Endothelial cell of umbilical vein (primary cell): ENCODE results near the gene KIF23. TPM values are rescaled to one million over a fixed set of nuclear protein-coding genes. Genes with fewer than 3 reads are reported as not detected.
A peak's percentile ranks its signal among the peaks of the same experiment; 100 is the strongest.

Experiments used
- BruUV-seq: library from RNA; stranded (reverse); fragments of 400-500 nt; replicated peaks from 2 replicates; lab custom pipeline; 2021; lab: Mats Ljungman, UMichigan
- CTCF ChIA-PET: fragments of 300-600, 350-600 bp; sonication (Branson Sonifier 250); formaldehyde crosslinking; loops from one replicate; lab custom pipeline; 2021; ENCODE audit warnings: antibody characterized with exemption, inconsistent platforms; lab: Charles Lee
- POLR2A ChIA-PET: fragments of 300-600, 350-600 bp; sonication (Branson Sonifier 250); formaldehyde crosslinking; loops from one replicate; lab custom pipeline; 2021; ENCODE audit warnings: antibody characterized with exemption, inconsistent platforms; lab: Charles Lee
- DNase-seq: peaks from one replicate; pipeline ENCODE4 v3.0.0-alpha.2; 2011; ENCODE audit warnings: low read depth, low spot score
- FAIRE-seq: peaks from 2 replicates; lab custom pipeline; 2011; peaks lifted over from hg19 to GRCh38; lab: Jason Lieb, UNC
- H2AFZ ChIP-seq: 2 replicates; pipeline ENCODE4 v1.6.0; 2012; ENCODE audit warnings: low read depth, low read length, control low read depth, inconsistent platforms
- H3K27ac ChIP-seq: 2 replicates; pipeline ENCODE4 v1.5.1; 2011; ENCODE audit warnings: low read depth, mild to moderate bottlenecking, control low read depth, low read length, moderate library complexity; ENCODE audit not compliant: insufficient read depth
- H3K27me3 ChIP-seq, 2 experiments: 2 replicates each; pipeline versions ENCODE4 v1.6.0 to v1.6.1; 2011; ENCODE audit warnings: low read length in 2 of 2, mixed read lengths in 1 of 2; ENCODE audit not compliant: control insufficient read depth in 2 of 2, insufficient read depth in 2 of 2
- H3K36me3 ChIP-seq, 2 experiments: 2 replicates in 1 of 2; 3 replicates in 1 of 2; pipeline ENCODE4 v1.5.1; 2011; ENCODE audit warnings: low read length in 2 of 2, mild to moderate bottlenecking in 1 of 2, moderate library complexity in 1 of 2; ENCODE audit not compliant: control insufficient read depth in 2 of 2, insufficient read depth in 2 of 2; ENCODE audit errors: extremely low read depth in 1 of 2
- H3K4me1 ChIP-seq: 3 replicates; pipeline ENCODE4 v1.5.1; 2011; ENCODE audit warnings: mild to moderate bottlenecking, low read length; ENCODE audit not compliant: control insufficient read depth, insufficient read depth; ENCODE audit errors: extremely low read depth
- H3K4me2 ChIP-seq: 2 replicates; pipeline ENCODE4 v1.6.1; 2011; ENCODE audit warnings: low read length, control low read depth, mixed read lengths; ENCODE audit not compliant: insufficient read depth
- H3K4me3 ChIP-seq, 3 experiments: fragments of 200-600 bp in 1 of 3; sonication (generic), shearing (Covaris generic) in 1 of 3; replicated peaks in 1 of 3; 2 replicates each; pipeline ENCODE4 v1.5.1; 2011 to 2016; ENCODE audit warnings: control low read depth in 3 of 3, low read length in 3 of 3, mild to moderate bottlenecking in 2 of 3, inconsistent platforms in 1 of 3, low read depth in 1 of 3, moderate library complexity in 1 of 3; ENCODE audit not compliant: insufficient read depth in 1 of 3
- H3K79me2 ChIP-seq: 2 replicates; pipeline ENCODE4 v1.6.0; 2012; ENCODE audit warnings: low read length, inconsistent platforms; ENCODE audit not compliant: control insufficient read depth, insufficient read depth
- H3K9ac ChIP-seq: replicated peaks from 2 replicates; pipeline ENCODE3; 2011; ENCODE audit warnings: low read length, control low read depth; ENCODE audit not compliant: insufficient read depth; ENCODE audit errors: extremely low read depth
- H3K9me1 ChIP-seq: replicated peaks from 3 replicates; pipeline ENCODE4 v1.6.0; 2011; ENCODE audit warnings: mild to moderate bottlenecking, low read length; ENCODE audit not compliant: control insufficient read depth, insufficient read depth; ENCODE audit errors: extremely low read depth
- H3K9me3 ChIP-seq: replicated peaks from 2 replicates; pipeline ENCODE4 v1.5.1; 2012; ENCODE audit warnings: low read length, inconsistent platforms; ENCODE audit not compliant: control insufficient read depth, insufficient read depth
- H4K20me1 ChIP-seq: replicated peaks from 2 replicates; pipeline ENCODE3; 2011; ENCODE audit warnings: mild to moderate bottlenecking, low read length; ENCODE audit not compliant: control insufficient read depth, insufficient read depth; ENCODE audit errors: extremely low read depth
- EZH2 ChIP-seq: IDR thresholded peaks from 2 replicates; pipeline ENCODE4 v1.6.1; 2012; ENCODE audit warnings: borderline replicate concordance, low read depth, mild to moderate bottlenecking, moderate library complexity, low read length, inconsistent platforms; ENCODE audit not compliant: severe bottlenecking
- FOS ChIP-seq: IDR thresholded peaks from 2 replicates; pipeline ENCODE4 v1.6.1; 2011; ENCODE audit warnings: mild to moderate bottlenecking, low read length, moderate library complexity, borderline replicate concordance; ENCODE audit not compliant: insufficient read depth
- GATA2 ChIP-seq: IDR thresholded peaks from 2 replicates; pipeline ENCODE4 v1.7.0; 2011; ENCODE audit warnings: low read depth, mild to moderate bottlenecking, moderate library complexity, mixed read lengths, low read length; ENCODE audit not compliant: insufficient read length, insufficient read depth
- JUN ChIP-seq: IDR thresholded peaks from 2 replicates; pipeline ENCODE4 v1.6.1; 2011; ENCODE audit warnings: borderline replicate concordance, low read depth; ENCODE audit not compliant: insufficient read length, insufficient read depth
- MYC ChIP-seq: IDR thresholded peaks from one replicate; pipeline ENCODE4 v1.6.1; 2011; ENCODE audit warnings: mild to moderate bottlenecking, low read depth, low read length
- POLR2A ChIP-seq: IDR thresholded peaks from 2 replicates; pipeline ENCODE4 v1.6.1; 2012; ENCODE audit warnings: low read depth, mild to moderate bottlenecking, control low read depth, low read length
- POLR2AphosphoS5 ChIP-seq: IDR thresholded peaks from 2 replicates; pipeline ENCODE4 v1.6.1; 2012; ENCODE audit warnings: low read depth, mild to moderate bottlenecking, control low read depth, low read length, moderate library complexity; ENCODE audit not compliant: insufficient read depth
- dilution Hi-C: fragments of 300-500 bp; cut with MboI; formaldehyde crosslinking; loops from one replicate; pipeline ENCODE4 v1.15.0; 2019; ENCODE audit warnings: low sequenced_read_pairs; ENCODE audit not compliant: extremely low pct_ligation_motif_present
- intact Hi-C: fragments of 100-400 bp; cut with micrococcal nuclease; formaldehyde crosslinking; loops from one replicate; pipeline ENCODE4 v1.10.0; 2022
- polyA plus RNA-seq, 4 experiments: library from polyadenylated mRNA; depleted of rRNA in 3 of 4; stranded (reverse) in 3 of 4; unstranded in 1 of 4; fragments of >200 nt; gene quantifications; 2 replicates each; pipeline versions ENCODE4 v1.2.1 to v1.2.3, GENCODE V29; 2011 to 2012; ENCODE audit warnings: missing spikeins in 1 of 4
- total RNA-seq: library from RNA; stranded (reverse); gene quantifications from 2 replicates; pipeline ENCODE4 v1.2.3, GENCODE V29; 2021
- TF ChIP-seq, protein P1 (sequence below), 2 donors: IDR thresholded peaks; 1 replicate in 1 of 2; 2 replicates in 1 of 2; pipeline ENCODE4 v1.5.1; 2011; ENCODE audit warnings: low read length in 2 of 2, mild to moderate bottlenecking in 2 of 2, moderate library complexity in 2 of 2, control low read depth in 1 of 2, inconsistent platforms in 1 of 2, low read depth in 1 of 2; ENCODE audit not compliant: insufficient read depth in 1 of 2; ENCODE audit errors: extremely low read depth in 1 of 2
- TF ChIP-seq, protein P2 (sequence below): IDR thresholded peaks from 2 replicates; pipeline ENCODE4 v1.6.1; 2011; ENCODE audit not compliant: insufficient read depth, insufficient read length

The KIF23 gene
- total and polyA plus RNA-seq, 2 donors (not counting 3 experiments of a cell fraction or from before 2014, with no cell fraction given) = 25.4 to 64.7 TPM

DNA sequence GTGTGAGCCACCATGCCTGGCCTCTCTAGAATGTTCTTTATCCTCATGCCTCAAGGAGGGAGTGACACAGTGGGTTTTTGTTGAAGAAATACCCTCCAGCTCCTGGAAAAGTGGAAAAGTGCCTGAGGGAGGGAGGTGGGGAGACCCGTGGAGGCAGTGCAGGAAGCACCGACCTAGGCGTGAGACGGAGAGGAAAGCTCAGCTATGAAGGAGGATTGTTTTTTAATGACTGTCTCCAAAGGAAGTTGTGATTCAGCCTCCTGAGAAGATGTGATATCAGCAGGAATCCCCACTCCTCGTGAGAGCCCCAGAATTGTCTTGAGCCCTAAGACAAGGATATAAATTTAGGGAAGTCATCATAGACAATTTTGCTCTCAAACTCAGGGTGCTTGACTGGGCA, 60.1 kb downstream of the KIF23 start:
- Histone ChIP-seq H3K36me3 (no peaks in the 10 kb centered on the region), H3K27ac (no peak overlapping the region), H3K4me2 (peak overlapping the region; percentile 33), H2AFZ (peak overlapping the region; percentile 33), H3K9me3 (no peaks in the 10 kb centered on the region), H3K9me1 (no peaks in the 10 kb centered on the region), H4K20me1 (no peaks in the 10 kb centered on the region), H3K4me3 (no peak overlapping the region), H3K9ac (no peak overlapping the region), H3K27me3 (no peaks in the 10 kb centered on the region), H3K79me2 (no peaks in the 10 kb centered on the region), H3K4me1 (peaks cover 15% of the 10 kb centered on the region)
- DNase-seq = peak; percentile 55
- dilution Hi-C loops = no loop called here
- TF ChIP-seq FOS (peak; percentile 85), POLR2AphosphoS5 (peak; percentile 17), GATA2 (peak; percentile 78), JUN (peak; percentile 31), POLR2A (no peak)
- no TSS peak for BruUV-seq
- CTCF ChIA-PET = interaction anchor here (0.9 to 5.3 kb wide), 5 partner anchors 8 to 993 kb away, joined by 3 to 36 read pairs (median 4); partner anchors contain the start of gene TLE3
- peak; percentile 90 for FAIRE-seq
- intact Hi-C loops = loop anchor here (2.0 to 10.0 kb wide), 3 partner anchors 625 to 1181 kb away; no protein-coding TSS in a partner anchor
- POLR2A ChIA-PET = no interaction called here

DNA sequence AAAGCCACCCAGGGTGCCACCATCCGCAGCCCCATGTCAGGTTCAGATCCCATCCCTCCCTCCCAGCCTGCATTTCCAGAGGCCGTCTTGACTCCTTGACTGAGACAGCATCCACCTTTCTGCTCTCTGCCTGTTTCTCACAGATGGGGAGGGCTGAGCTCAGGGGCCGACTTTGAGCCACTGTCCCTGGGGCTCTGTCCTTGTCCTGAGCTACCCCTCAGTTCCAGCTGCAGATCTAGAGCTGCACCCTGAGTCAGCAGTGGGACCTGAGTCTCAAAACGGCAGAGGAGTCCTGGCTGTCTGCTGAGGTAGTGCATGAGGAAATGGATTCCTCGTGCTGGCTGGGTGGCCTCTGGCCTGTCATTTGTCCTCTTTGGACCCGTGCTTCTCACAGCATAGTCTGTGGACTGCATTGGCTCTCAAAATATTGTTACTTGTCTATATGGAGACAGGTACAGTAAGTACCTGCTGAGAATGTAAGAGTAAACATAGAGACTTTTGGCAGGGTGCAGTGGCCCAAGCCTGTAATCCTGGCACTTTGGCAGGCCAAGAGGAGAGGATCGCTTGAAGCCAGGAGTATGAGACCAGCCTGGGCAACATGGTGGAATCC, 60.8 kb downstream of the KIF23 start:
- no TSS peak for BruUV-seq
- TF ChIP-seq GATA2 (no peak), EZH2 (no peak), JUN (no peak), MYC (no peak), FOS (no peak), POLR2A (no peak), POLR2AphosphoS5 (no peak)
- TF ChIP-seq, protein P1, sequence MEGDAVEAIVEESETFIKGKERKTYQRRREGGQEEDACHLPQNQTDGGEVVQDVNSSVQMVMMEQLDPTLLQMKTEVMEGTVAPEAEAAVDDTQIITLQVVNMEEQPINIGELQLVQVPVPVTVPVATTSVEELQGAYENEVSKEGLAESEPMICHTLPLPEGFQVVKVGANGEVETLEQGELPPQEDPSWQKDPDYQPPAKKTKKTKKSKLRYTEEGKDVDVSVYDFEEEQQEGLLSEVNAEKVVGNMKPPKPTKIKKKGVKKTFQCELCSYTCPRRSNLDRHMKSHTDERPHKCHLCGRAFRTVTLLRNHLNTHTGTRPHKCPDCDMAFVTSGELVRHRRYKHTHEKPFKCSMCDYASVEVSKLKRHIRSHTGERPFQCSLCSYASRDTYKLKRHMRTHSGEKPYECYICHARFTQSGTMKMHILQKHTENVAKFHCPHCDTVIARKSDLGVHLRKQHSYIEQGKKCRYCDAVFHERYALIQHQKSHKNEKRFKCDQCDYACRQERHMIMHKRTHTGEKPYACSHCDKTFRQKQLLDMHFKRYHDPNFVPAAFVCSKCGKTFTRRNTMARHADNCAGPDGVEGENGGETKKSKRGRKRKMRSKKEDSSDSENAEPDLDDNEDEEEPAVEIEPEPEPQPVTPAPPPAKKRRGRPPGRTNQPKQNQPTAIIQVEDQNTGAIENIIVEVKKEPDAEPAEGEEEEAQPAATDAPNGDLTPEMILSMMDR (IDR thresholded peaks at IDR 0.05; ENCODE audit: extremely low read depth in 1 of 2, insufficient read depth in 1 of 2, low read depth in 1 of 2, low read length in 2 of 2) = no peak
- TF ChIP-seq, protein P2, sequence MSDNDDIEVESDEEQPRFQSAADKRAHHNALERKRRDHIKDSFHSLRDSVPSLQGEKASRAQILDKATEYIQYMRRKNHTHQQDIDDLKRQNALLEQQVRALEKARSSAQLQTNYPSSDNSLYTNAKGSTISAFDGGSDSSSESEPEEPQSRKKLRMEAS = no peak
- no peak overlapping the region for H3K9ac ChIP-seq
- H3K79me2 ChIP-seq = no peaks in the 10 kb centered on the region
- no peaks in the 10 kb centered on the region for H4K20me1 ChIP-seq
- H3K27me3 ChIP-seq = no peaks in the 10 kb centered on the region
- peaks cover 15% of the 10 kb centered on the region for H3K4me1 ChIP-seq
- dilution Hi-C loops = no loop called here
- intact Hi-C loops = loop anchor here (1.0 to 10.0 kb wide), 5 partner anchors 9 to 1180 kb away; no protein-coding TSS in a partner anchor
- no peak overlapping the region for H3K4me2 ChIP-seq
- CTCF ChIA-PET = interaction anchor here (0.9 to 5.3 kb wide), 8 partner anchors 8 to 1013 kb away, joined by 3 to 36 read pairs (median 4); partner anchors contain the start of gene TLE3
- H3K4me3 ChIP-seq = no peak overlapping the region
- no peak overlapping the region for H3K27ac ChIP-seq
- no peaks in the 10 kb centered on the region for H3K9me1 ChIP-seq
- FAIRE-seq = peak; percentile 33
- H3K36me3 ChIP-seq = no peaks in the 10 kb centered on the region
- no peak for DNase-seq
- peak overlapping the region; percentile 55 for H2AFZ ChIP-seq
- no peaks in the 10 kb centered on the region for H3K9me3 ChIP-seq
- POLR2A ChIA-PET = no interaction called here
